Measurements from ENCODE around the gene STPG1.

GRCh38 chr1:24362396-24362795 lies 51.2 kb downstream of the STPG1 start:
- no peak for TF ChIP-seq POLR2A (IDR thresholded peaks at IDR 0.05; ENCODE audit: low read length)
- TF ChIP-seq CTCF (IDR thresholded peaks at IDR 0.05): no peak
- TF ChIP-seq EP300 (IDR thresholded peaks at IDR 0.05): no peak
- no peak for TF ChIP-seq NR3C1 (IDR thresholded peaks at IDR 0.05)
- TF ChIP-seq REST (IDR thresholded peaks at IDR 0.05): no peak
- TF ChIP-seq BHLHE40 (IDR thresholded peaks at IDR 0.05; ENCODE audit: low read depth, low read length): no peak
- no peak for TF ChIP-seq PHF8 (IDR thresholded peaks at IDR 0.05; ENCODE audit: borderline replicate concordance, low read depth)
- no peak for TF ChIP-seq JUN (IDR thresholded peaks at IDR 0.05)
- no peak for TF ChIP-seq MAX (IDR thresholded peaks at IDR 0.05)
- no peak for TF ChIP-seq EHMT2 (IDR thresholded peaks at IDR 0.05; ENCODE audit: low read depth)
- TF ChIP-seq USF2 (IDR thresholded peaks at IDR 0.05): no peak

Measured in A549 (cell line).